Common myeloid progenitor, CD34-positive (primary cell): Measurements from ENCODE around the gene SNTB2.

Source experiments
- CTCF ChIA-PET: fragments of 350-600 bp; sonication (Branson Sonifier 250); formaldehyde crosslinking; loops from one replicate; lab custom pipeline; 2021; ENCODE audit warnings: antibody characterized with exemption; lab: Charles Lee
- POLR2A ChIA-PET: fragments of 350-600 bp; sonication (Branson Sonifier 250); formaldehyde crosslinking; loops from one replicate; lab custom pipeline; 2021; ENCODE audit warnings: antibody characterized with exemption; lab: Charles Lee
- DNase-seq, 3 donors: peaks; one replicate each; pipeline versions ENCODE4 v3.0.0 to v3.0.0-alpha.2; 2013
- H3K27ac ChIP-seq, 2 experiments: 1 replicate in 1 of 2; 2 replicates in 1 of 2; pipeline ENCODE4 v1.7.0; 2013; ENCODE audit warnings: inconsistent platforms in 2 of 2, low read length in 2 of 2, mild to moderate bottlenecking in 2 of 2, low read depth in 1 of 2, moderate library complexity in 1 of 2; ENCODE audit not compliant: severe bottlenecking in 2 of 2, insufficient read depth in 1 of 2, poor library complexity in 1 of 2
- H3K27me3 ChIP-seq, 5 experiments: replicated peaks in 2 of 5; 1 replicate in 3 of 5; 2 replicates in 2 of 5; pipeline versions ENCODE4 v1.6.1 to v1.7.0; 2013; ENCODE audit warnings: low read length in 4 of 5, mild to moderate bottlenecking in 2 of 5, moderate library complexity in 2 of 5, inconsistent platforms in 1 of 5; ENCODE audit not compliant: insufficient read depth in 5 of 5, control insufficient read depth in 4 of 5
- H3K36me3 ChIP-seq, 4 experiments: 1 replicate in 2 of 4; 2 replicates in 2 of 4; pipeline versions ENCODE4 v1.6.1 to v1.7.0; 2013; ENCODE audit warnings: low read length in 3 of 4, control low read depth in 1 of 4, mild to moderate bottlenecking in 1 of 4; ENCODE audit not compliant: control insufficient read depth in 4 of 4, insufficient read depth in 4 of 4
- H3K4me1 ChIP-seq, 4 experiments: 1 replicate in 3 of 4; 2 replicates in 1 of 4; pipeline versions ENCODE4 v1.6.1 to v1.7.1; 2013; ENCODE audit warnings: low read length in 3 of 4, mild to moderate bottlenecking in 3 of 4, control low read depth in 1 of 4, inconsistent platforms in 1 of 4, moderate library complexity in 1 of 4; ENCODE audit not compliant: control insufficient read depth in 4 of 4, insufficient read depth in 4 of 4; ENCODE audit errors: control extremely low read depth in 1 of 4
- H3K4me3 ChIP-seq, 7 experiments: 1 replicate in 4 of 7; 2 replicates in 3 of 7; pipeline versions ENCODE4 v1.5.1 to v1.7.0; 2013; ENCODE audit warnings: mild to moderate bottlenecking in 7 of 7, low read length in 6 of 7, moderate library complexity in 6 of 7, inconsistent platforms in 2 of 7, low read depth in 2 of 7, control low read depth in 1 of 7; ENCODE audit not compliant: insufficient read depth in 4 of 7, control insufficient read depth in 1 of 7; ENCODE audit errors: extremely low read depth in 1 of 7
- H3K9me3 ChIP-seq, 5 experiments: 1 replicate in 4 of 5; 2 replicates in 1 of 5; pipeline versions ENCODE4 v1.6.1 to v1.7.1; 2013; ENCODE audit warnings: low read length in 4 of 5, mild to moderate bottlenecking in 2 of 5, inconsistent platforms in 1 of 5, low read depth in 1 of 5, moderate library complexity in 1 of 5; ENCODE audit not compliant: control insufficient read depth in 4 of 5, insufficient read depth in 2 of 5; ENCODE audit errors: control extremely low read depth in 1 of 5
- WGBS: methylation state at CpG from one replicate; pipeline ENCODE4 v1.1.5; 2013; ENCODE audit not compliant: insufficient coverage; 5-methylcytosine and 5-hydroxymethylcytosine counted together

The SNTB2 gene

DNA sequence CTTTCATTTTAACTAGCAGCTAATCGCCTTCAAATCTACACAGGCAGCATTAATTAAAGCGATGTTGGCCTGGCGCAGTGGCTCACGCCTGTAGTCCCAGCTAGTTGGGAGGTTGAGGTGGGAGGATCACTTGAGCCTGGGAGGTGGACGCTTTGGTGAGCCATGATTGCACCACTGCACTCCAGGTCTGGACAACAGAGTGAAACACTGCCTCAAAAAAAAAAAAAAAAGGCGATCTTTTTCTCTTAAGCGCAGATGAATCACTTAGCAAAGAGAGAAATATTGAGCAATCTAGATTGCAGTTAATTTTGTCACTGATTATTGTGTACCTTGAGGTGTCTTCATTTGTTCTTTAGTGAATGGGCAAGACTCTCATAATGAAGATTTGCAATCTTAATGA lies 12.4 kb downstream of the SNTB2 start:
- WGBS, result 96% methylated on average over 4 of the region's 7 CpGs
- no peak overlapping the region for H3K4me3 ChIP-seq
- H3K27me3 ChIP-seq, result peaks cover 0 to 2% (median 0%) of the 10 kb centered on the region in 5 experiments
- no peaks in the 10 kb centered on the region for H3K36me3 ChIP-seq
- H3K27ac ChIP-seq, result no peak overlapping the region
- ChIA-PET CTCF (no interaction called here), POLR2A (no interaction called here)
- no peaks in the 10 kb centered on the region for H3K9me3 ChIP-seq
- DNase-seq, result no peak
- H3K4me1 ChIP-seq, result no peaks in the 10 kb centered on the region

DNA sequence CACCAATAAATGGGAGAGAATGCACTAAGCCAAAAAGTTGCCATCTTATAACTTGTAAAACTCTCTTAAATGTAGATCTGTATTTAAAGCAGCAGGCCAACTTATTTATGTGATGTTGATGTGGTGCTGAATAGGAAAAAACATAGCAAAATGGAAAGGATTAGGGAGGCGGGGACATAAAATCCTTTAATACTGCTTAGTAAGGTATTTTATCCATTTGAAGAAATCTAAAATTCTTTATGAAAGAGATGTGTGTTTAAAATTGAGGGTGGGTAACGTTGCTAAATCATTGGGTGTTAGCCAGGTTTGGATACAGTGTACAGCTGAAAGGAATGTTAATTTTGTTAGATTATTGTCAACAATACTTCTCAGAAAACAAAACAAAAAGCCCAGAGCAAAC lies 14.3 kb downstream of the SNTB2 start:
- H3K4me3 ChIP-seq, result no peak overlapping the region
- no peaks in the 10 kb centered on the region for H3K36me3 ChIP-seq
- no peaks in the 10 kb centered on the region for H3K4me1 ChIP-seq
- H3K27ac ChIP-seq, result no peak overlapping the region
- H3K27me3 ChIP-seq, result peaks cover 0 to 2% (median 0%) of the 10 kb centered on the region in 5 experiments
- CTCF ChIA-PET, result no interaction called here
- no peak for DNase-seq
- POLR2A ChIA-PET, result interaction anchor here (0.6 kb wide), 1 partner anchor 51 kb away, joined by 5 read pairs; no protein-coding TSS in a partner anchor
- no peaks in the 10 kb centered on the region for H3K9me3 ChIP-seq
- no CpG with 5 or more reads among the region's 2 CpGs for WGBS

- CTCF ChIA-PET, result no interaction called here
- Histone ChIP-seq H3K36me3 (no peaks in the 10 kb centered on the region), H3K27me3 (peaks cover 0 to 2% (median 0%) of the 10 kb centered on the region in 5 experiments), H3K27ac (no peak overlapping the region), H3K4me1 (no peaks in the 10 kb centered on the region), H3K4me3 (no peak overlapping the region), H3K9me3 (no peaks in the 10 kb centered on the region)
- 93% methylated on average over 2 of the region's 2 CpGs for WGBS
- no peak for DNase-seq
- POLR2A ChIA-PET, result interaction anchor here (0.6 kb wide), 1 partner anchor 51 kb away, joined by 5 read pairs; no protein-coding TSS in a partner anchor
These were observed 14.8 kb downstream of the SNTB2 start for GRCh38 chr16:69201787-69202186.

DNA sequence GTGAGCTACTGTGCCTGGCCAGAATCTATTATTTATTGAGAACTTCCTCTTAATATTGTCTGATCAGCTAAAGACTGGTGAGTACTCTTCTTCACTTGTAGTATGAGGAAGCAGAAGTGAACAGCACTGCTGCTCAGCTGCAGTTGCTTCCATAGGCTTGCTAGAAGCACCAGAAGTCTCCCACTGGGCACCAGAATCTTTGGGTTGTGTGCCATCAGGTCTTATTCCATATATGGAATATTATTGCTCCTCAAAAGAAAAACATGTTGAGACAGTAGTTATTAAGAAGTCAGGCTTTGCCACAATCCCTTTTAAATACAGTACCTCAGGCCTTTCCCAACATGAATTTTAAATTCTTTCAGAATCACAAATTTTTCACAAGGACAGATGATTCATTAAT lies 17.2 kb downstream of the SNTB2 start:
- ChIA-PET POLR2A (interaction anchor here (0.7 kb wide), 1 partner anchor 92 kb away, joined by 4 read pairs; no protein-coding TSS in a partner anchor), CTCF (interaction anchor here (1.2 kb wide), 1 partner anchor 12 kb away, joined by 5 read pairs; no protein-coding TSS in a partner anchor)
- DNase-seq, result peak in 1 of 3 donors; percentile 7
- H3K27me3 ChIP-seq, result peaks cover 0 to 2% (median 0%) of the 10 kb centered on the region in 5 experiments
- H3K4me1 ChIP-seq, result no peaks in the 10 kb centered on the region
- no peaks in the 10 kb centered on the region for H3K9me3 ChIP-seq
- H3K4me3 ChIP-seq, result no peak overlapping the region
- no peaks in the 10 kb centered on the region for H3K36me3 ChIP-seq
- H3K27ac ChIP-seq, result no peak overlapping the region

DNA sequence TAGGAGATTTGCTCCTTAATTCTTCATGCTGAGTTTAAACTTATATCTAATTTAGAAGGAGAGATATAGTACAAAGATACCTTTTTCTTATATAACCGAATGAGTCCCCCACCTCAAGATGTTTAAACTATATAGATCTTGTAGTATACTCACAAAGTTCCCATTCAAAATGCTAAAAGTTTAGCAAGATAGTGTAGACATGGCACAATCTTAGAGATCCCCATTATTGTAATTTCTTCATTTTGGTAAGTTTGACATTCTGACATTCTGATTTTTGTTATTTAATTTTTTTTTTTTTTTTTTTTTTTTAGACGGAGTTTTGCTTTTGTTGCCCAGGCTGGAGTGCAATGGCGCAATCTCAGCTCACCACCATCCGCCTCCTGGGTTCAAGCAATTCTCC lies 22.8 kb downstream of the SNTB2 start:
- Histone ChIP-seq H3K4me3 (no peak overlapping the region), H3K9me3 (no peaks in the 10 kb centered on the region), H3K36me3 (no peaks in the 10 kb centered on the region), H3K27ac (no peak overlapping the region), H3K4me1 (no peaks in the 10 kb centered on the region), H3K27me3 (peaks cover 0 to 2% (median 0%) of the 10 kb centered on the region in 5 experiments)
- ChIA-PET POLR2A (no interaction called here), CTCF (interaction anchor here (0.8 kb wide), 1 partner anchor 11 kb away, joined by 4 read pairs; no protein-coding TSS in a partner anchor)
- no peak for DNase-seq
- no CpG with 5 or more reads among the region's 4 CpGs for WGBS

DNA sequence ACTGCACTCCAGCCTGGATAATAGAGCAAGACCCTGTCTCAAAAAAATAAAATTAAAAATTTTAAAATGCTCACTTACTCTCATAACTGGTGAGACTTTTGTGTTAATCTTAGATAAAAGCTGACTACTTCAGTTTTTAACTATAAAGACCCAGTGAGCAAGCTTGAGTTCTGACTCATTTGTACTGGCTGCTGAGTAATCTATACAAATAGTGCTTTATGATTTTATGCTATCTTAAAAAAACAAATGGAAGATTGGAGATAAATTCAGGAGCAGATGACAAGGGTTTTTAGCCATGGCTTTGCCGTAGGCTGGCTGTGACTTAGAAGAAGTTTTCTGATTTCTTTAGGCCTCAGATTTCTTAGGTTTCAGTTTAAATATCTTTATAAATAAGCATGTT lies 30.5 kb downstream of the SNTB2 start:
- WGBS, result 71% methylated on average over 1 of the region's 1 CpG
- Histone ChIP-seq H3K27ac (no peak overlapping the region), H3K36me3 (no peaks in the 10 kb centered on the region), H3K4me3 (no peak overlapping the region), H3K4me1 (no peaks in the 10 kb centered on the region), H3K9me3 (no peaks in the 10 kb centered on the region), H3K27me3 (no peaks in the 10 kb centered on the region)
- ChIA-PET POLR2A (no interaction called here), CTCF (interaction anchor here (1.3 kb wide), 1 partner anchor 70 kb away, joined by 4 read pairs; no protein-coding TSS in a partner anchor)
- DNase-seq, result no peak

DNA sequence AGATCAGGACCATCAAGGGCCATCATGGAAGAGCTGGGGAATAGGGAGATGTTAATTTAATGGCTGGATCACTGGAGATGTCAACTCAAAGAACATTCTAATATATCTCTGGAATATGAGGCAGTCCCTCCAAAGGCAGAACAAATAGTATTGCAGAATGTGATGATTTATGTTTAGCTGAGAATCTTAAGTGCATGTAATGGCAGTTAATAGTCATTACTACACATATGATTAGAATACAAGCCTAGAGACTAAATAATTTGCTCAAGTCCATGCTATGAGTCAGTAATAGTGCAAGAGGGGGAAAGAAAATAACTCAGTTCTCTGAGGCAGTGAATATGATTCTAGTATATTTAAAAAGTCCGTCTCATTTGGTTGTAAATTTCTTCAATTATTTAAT lies 32.3 kb downstream of the SNTB2 start:
- Histone ChIP-seq H3K27ac (no peak overlapping the region), H3K36me3 (no peaks in the 10 kb centered on the region), H3K4me1 (no peaks in the 10 kb centered on the region), H3K9me3 (no peaks in the 10 kb centered on the region), H3K4me3 (no peak overlapping the region), H3K27me3 (no peaks in the 10 kb centered on the region)
- no CpG with 5 or more reads among the region's 1 CpG for WGBS
- no peak for DNase-seq
- ChIA-PET POLR2A (no interaction called here), CTCF (no interaction called here)
